Measurements from ENCODE around the gene NTNG1. TPM values are rescaled to one million over a fixed set of nuclear protein-coding genes. Genes with fewer than 3 reads are reported as not detected.

NTNG1 gene
- total RNA-seq, 1 experiment from 2014 or later: 2.3 TPM

DNA sequence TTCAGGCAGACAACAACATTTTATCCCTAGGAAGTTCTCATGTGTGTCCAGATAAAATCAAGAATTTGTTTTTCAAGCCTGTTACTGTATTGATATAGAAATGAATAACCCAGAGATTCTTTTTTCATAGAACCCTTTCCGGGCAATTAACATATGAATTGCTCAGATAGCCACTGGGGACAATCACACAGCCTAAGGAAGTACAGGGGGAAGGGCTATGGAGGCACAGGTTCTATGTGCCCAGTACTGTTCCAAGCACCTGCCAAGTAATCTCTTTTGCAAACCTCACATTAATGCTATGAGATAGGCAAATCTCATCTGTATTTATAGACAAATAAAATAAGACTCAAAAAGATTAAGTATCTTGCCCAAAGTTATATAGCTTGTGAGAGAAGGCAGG, 84.9 kb downstream of the NTNG1 start:
- Mint-ChIP-seq H3K27me3 (ENCODE audit: low read depth) (no peaks in the 10 kb centered on the region), H3K4me1 (peaks cover 60% of the 10 kb centered on the region), H3K4me3 (no peak overlapping the region; the same call in 1 of the 2 replicates), H3K27ac (no peak overlapping the region), H3K36me3 (no peaks in the 10 kb centered on the region), H3K9me3 (no peaks in the 10 kb centered on the region)
- ChIA-PET POLR2A (no interaction called here), CTCF (interaction anchor here (2.6 kb wide), 1 partner anchor 29 kb away, joined by 10 read pairs; no protein-coding TSS in a partner anchor)
- peak; percentile 77 for ATAC-seq
- DNase-seq (ENCODE audit: low spot score): no peak
- no peak for TF ChIP-seq TP53 (CRISPR knock-in tag; IDR thresholded peaks at IDR 0.05)
- no peak for TF ChIP-seq OVOL2 (CRISPR knock-in tag; IDR thresholded peaks at IDR 0.05; ENCODE audit: borderline replicate concordance)
- TF ChIP-seq SMAD4 (CRISPR knock-in tag; IDR thresholded peaks at IDR 0.05): no peak
- no peak for TF ChIP-seq ZSCAN18 (CRISPR knock-in tag; IDR thresholded peaks at IDR 0.05)
- no peak for TF ChIP-seq PRDM15 (CRISPR knock-in tag; IDR thresholded peaks at IDR 0.05)
- no peak for TF ChIP-seq CBFB (CRISPR knock-in tag; IDR thresholded peaks at IDR 0.05; ENCODE audit: low read depth)
- no peak for TF ChIP-seq MAX (CRISPR knock-in tag; IDR thresholded peaks at IDR 0.05)
- TF ChIP-seq AFF4 (CRISPR knock-in tag; IDR thresholded peaks at IDR 0.05; ENCODE audit: borderline replicate concordance): no peak

DNA sequence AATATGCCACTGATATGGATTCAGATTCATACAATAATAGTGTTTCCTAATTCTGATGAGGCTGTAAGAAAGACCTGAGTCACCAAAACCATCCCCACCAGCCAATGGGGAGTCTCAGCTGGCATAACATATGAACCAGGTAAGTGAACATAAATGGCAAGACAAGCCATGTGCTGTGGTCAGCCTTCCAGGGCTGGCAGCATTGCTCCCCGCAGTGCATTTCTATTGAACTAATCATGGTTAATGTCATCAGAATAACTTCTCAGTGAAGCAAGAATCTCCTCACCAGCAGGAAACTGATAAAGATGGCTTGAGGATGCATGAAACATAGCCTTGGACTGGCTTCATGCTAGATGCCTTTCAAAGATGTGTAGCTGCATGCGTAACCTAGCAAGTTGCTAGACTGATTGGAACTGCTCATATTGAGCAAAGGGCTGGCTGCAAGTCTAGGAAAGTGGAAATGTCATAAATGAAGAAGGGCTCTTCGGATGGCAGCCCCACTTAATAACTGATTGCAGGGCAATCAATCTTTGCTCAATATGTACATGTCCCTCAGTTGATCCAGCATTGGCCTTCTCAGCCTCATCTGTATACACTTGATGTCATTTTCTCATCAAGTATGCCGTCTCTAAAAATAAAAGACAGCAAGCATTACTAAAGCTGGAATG, 88.0 kb downstream of the NTNG1 start:
- ATAC-seq (no peak), DNase-seq (ENCODE audit: low spot score) (no peak)
- TF ChIP-seq ELF4 (CRISPR knock-in tag; IDR thresholded peaks at IDR 0.05; ENCODE audit: low read depth) (no peak), GRHL2 (CRISPR knock-in tag; IDR thresholded peaks at IDR 0.05; ENCODE audit: insufficient replicate concordance, severe bottlenecking) (no peak), ETV6 (CRISPR knock-in tag; IDR thresholded peaks at IDR 0.05) (no peak), SMAD3 (CRISPR knock-in tag; IDR thresholded peaks at IDR 0.05; ENCODE audit: borderline replicate concordance) (no peak)
- TF ChIP-seq, protein P1, sequence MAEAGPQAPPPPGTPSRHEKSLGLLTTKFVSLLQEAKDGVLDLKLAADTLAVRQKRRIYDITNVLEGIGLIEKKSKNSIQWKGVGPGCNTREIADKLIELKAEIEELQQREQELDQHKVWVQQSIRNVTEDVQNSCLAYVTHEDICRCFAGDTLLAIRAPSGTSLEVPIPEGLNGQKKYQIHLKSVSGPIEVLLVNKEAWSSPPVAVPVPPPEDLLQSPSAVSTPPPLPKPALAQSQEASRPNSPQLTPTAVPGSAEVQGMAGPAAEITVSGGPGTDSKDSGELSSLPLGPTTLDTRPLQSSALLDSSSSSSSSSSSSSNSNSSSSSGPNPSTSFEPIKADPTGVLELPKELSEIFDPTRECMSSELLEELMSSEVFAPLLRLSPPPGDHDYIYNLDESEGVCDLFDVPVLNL (CRISPR knock-in tag; IDR thresholded peaks at IDR 0.05; ENCODE audit: borderline replicate concordance, low read depth): no peak
- TF ChIP-seq, protein P2, sequence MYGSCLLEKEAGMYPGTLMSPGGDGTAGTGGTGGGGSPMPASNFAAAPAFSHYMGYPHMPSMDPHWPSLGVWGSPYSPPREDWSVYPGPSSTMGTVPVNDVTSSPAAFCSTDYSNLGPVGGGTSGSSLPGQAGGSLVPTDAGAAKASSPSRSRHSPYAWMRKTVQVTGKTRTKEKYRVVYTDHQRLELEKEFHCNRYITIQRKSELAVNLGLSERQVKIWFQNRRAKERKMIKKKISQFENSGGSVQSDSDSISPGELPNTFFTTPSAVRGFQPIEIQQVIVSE (CRISPR knock-in tag; IDR thresholded peaks at IDR 0.05; ENCODE audit: borderline replicate concordance): no peak
- Mint-ChIP-seq H3K36me3 (no peaks in the 10 kb centered on the region), H3K27ac (no peak overlapping the region), H3K4me1 (peaks cover 60% of the 10 kb centered on the region), H3K9me3 (no peaks in the 10 kb centered on the region), H3K27me3 (ENCODE audit: low read depth) (no peaks in the 10 kb centered on the region), H3K4me3 (no peak overlapping the region)
- ChIA-PET POLR2A (interaction anchor here (0.6 kb wide), 1 partner anchor 904 kb away, joined by 3 read pairs; no protein-coding TSS in a partner anchor), CTCF (interaction anchor here (0.8 kb wide), 1 partner anchor 300 kb away, joined by 3 read pairs; no protein-coding TSS in a partner anchor)

Data from WTC11 (cell line).